HFFc6 (cell line): ENCODE data around the gene HMGB1. TPM values are rescaled to one million over a fixed set of nuclear protein-coding genes. Genes with fewer than 3 reads are reported as not detected.

Experiments used
- DNase-seq: peaks from one replicate; pipeline ENCODE4 v3.0.0-alpha.2; 2018
- H3K27ac Mint-ChIP-seq: 2 replicates; pipeline ENCODE4 v1.8.0; 2020; ENCODE audit warnings: mild to moderate bottlenecking, mixed read lengths
- H3K27me3 Mint-ChIP-seq: 2 replicates; pipeline ENCODE4 v1.8.0; 2021; ENCODE audit warnings: mild to moderate bottlenecking, moderate library complexity, mixed read lengths; ENCODE audit not compliant: insufficient read depth
- H3K36me3 Mint-ChIP-seq: 2 replicates; pipeline ENCODE4 v1.8.0; 2021; ENCODE audit warnings: low read depth, mixed read lengths
- H3K4me1 Mint-ChIP-seq: 2 replicates; pipeline ENCODE4 v1.8.0; 2020; ENCODE audit warnings: low read depth, mixed read lengths
- H3K4me3 Mint-ChIP-seq: 2 replicates; pipeline ENCODE4 v1.8.0; 2020; ENCODE audit warnings: mild to moderate bottlenecking, moderate library complexity, mixed read lengths
- H3K9me3 Mint-ChIP-seq: 2 replicates; pipeline ENCODE4 v1.8.0; 2020; ENCODE audit warnings: mild to moderate bottlenecking, mixed read lengths
- CTCF ChIP-seq: fragments of 200-600 bp; sonication (generic); IDR thresholded peaks from 2 replicates; pipeline ENCODE4 v1.5.0; 2021; ENCODE audit warnings: antibody characterized with exemption, mild to moderate bottlenecking
- total RNA-seq, 6 experiments: library from RNA; stranded (reverse); fragmentation: NEBNext Ultra II Directional; extraction: Animal tissue kit (Norgen Biotek cat#: 25700); gene quantifications; 2 replicates in 1 of 6; 3 replicates in 5 of 6; pipeline ENCODE4 v1.2.3, GENCODE V29; 2021

HMGB1 gene
- total RNA-seq, 6 experiments from 2014 or later = 259 to 434 (median 377) TPM

GRCh38 chr13:30487075-30487470 lies 21.3 kb upstream of the HMGB1 start:
- H3K27ac Mint-ChIP-seq = no peak overlapping the region
- no peak for DNase-seq
- no peak overlapping the region for H3K4me3 Mint-ChIP-seq
- H3K36me3 Mint-ChIP-seq = no peaks in the 10 kb centered on the region
- H3K4me1 Mint-ChIP-seq = peaks cover 6% of the 10 kb centered on the region; the same call in 1 of the 2 replicates
- no peak for TF ChIP-seq CTCF
- H3K9me3 Mint-ChIP-seq = no peaks in the 10 kb centered on the region
- H3K27me3 Mint-ChIP-seq = peaks cover 5% of the 10 kb centered on the region

GRCh38 chr13:30486230-30487074 lies 20.7 kb upstream of the HMGB1 start:
- Mint-ChIP-seq H3K9me3 (no peaks in the 10 kb centered on the region), H3K27me3 (peaks cover 5% of the 10 kb centered on the region), H3K36me3 (no peaks in the 10 kb centered on the region), H3K4me1 (peaks cover 6% of the 10 kb centered on the region; the same call in 1 of the 2 replicates), H3K4me3 (no peak overlapping the region), H3K27ac (no peak overlapping the region)
- no peak for TF ChIP-seq CTCF
- no peak for DNase-seq

GRCh38 chr13:30481241-30481760 lies 15.6 kb upstream of the HMGB1 start:
- Mint-ChIP-seq H3K4me1 (no peaks in the 10 kb centered on the region), H3K36me3 (no peaks in the 10 kb centered on the region), H3K27ac (no peak overlapping the region), H3K27me3 (peaks cover 10% of the 10 kb centered on the region), H3K9me3 (no peaks in the 10 kb centered on the region), H3K4me3 (no peak overlapping the region)
- DNase-seq = no peak
- TF ChIP-seq CTCF = no peak

GRCh38 chr13:30480292-30480950 lies 14.7 kb upstream of the HMGB1 start:
- no peak overlapping the region for H3K27ac Mint-ChIP-seq
- no peaks in the 10 kb centered on the region for H3K9me3 Mint-ChIP-seq
- H3K27me3 Mint-ChIP-seq = peaks cover 7% of the 10 kb centered on the region
- no peak for TF ChIP-seq CTCF
- no peak overlapping the region for H3K4me3 Mint-ChIP-seq
- H3K36me3 Mint-ChIP-seq = no peaks in the 10 kb centered on the region
- DNase-seq = no peak
- no peaks in the 10 kb centered on the region for H3K4me1 Mint-ChIP-seq

GRCh38 chr13:30479883-30480219 lies 14.1 kb upstream of the HMGB1 start:
- H3K9me3 Mint-ChIP-seq = no peaks in the 10 kb centered on the region
- no peak for DNase-seq
- no peaks in the 10 kb centered on the region for H3K4me1 Mint-ChIP-seq
- peaks cover 7% of the 10 kb centered on the region for H3K27me3 Mint-ChIP-seq
- no peak overlapping the region for H3K4me3 Mint-ChIP-seq
- no peaks in the 10 kb centered on the region for H3K36me3 Mint-ChIP-seq
- H3K27ac Mint-ChIP-seq = no peak overlapping the region
- TF ChIP-seq CTCF = no peak
